ENCODE results near the gene PDHA2. TPM values are rescaled to one million over a fixed set of nuclear protein-coding genes. Genes with fewer than 3 reads are reported as not detected.

The PDHA2 gene
- total RNA-seq, 2 experiments from 2014 or later, result not detected

DNA sequence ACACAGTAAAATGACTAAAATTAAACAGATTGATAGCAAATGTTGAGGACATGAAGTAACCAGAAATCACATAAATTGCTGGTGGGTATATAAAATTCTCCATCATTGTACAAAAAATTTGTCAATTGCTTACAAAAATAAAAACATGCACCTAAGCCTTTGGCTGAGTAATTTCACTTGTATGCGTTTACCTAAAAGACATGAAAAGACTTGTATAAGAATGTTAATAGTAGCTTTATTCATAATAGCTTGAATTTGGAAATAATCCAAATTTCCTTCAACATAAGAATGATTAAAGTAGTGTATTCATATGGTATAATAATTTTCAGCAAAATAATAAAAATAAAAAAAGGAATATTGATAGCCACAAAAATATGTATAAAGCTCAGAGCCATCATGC lies 37.7 kb downstream of the PDHA2 start:
- no peak for DNase-seq
- no peaks in the 10 kb centered on the region for H3K36me3 Mint-ChIP-seq
- no peaks in the 10 kb centered on the region for H3K27me3 Mint-ChIP-seq
- no peak overlapping the region for H3K4me3 Mint-ChIP-seq
- no peak overlapping the region for H3K27ac Mint-ChIP-seq
- H3K9me3 Mint-ChIP-seq, result peaks cover 3% of the 10 kb centered on the region
- no peaks in the 10 kb centered on the region for H3K4me1 Mint-ChIP-seq

DNA sequence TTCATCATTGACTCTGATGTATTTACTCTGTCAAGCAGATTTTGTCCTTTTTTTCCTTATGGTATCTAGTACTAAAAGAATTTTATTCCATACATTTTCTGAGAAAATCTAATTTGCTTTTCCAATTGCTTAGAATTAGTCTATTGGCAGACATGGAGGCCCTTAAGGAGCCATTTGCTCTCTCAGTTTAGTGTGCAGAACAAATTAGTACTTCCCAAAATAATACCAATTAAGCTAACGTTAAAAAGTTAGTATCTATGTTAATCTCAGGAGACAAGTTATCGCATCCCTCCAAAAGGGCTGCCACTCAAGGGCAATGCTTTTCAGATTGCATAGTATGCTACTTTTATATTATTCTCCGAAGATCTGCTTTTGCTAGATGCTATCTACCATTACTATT lies 47.7 kb downstream of the PDHA2 start:
- H3K27me3 Mint-ChIP-seq, result peaks cover 6% of the 10 kb centered on the region
- H3K4me1 Mint-ChIP-seq, result no peaks in the 10 kb centered on the region
- H3K4me3 Mint-ChIP-seq, result no peak overlapping the region
- no peak for DNase-seq
- no peaks in the 10 kb centered on the region for H3K36me3 Mint-ChIP-seq
- H3K9me3 Mint-ChIP-seq, result peaks cover 8% of the 10 kb centered on the region
- H3K27ac Mint-ChIP-seq, result no peak overlapping the region

DNA sequence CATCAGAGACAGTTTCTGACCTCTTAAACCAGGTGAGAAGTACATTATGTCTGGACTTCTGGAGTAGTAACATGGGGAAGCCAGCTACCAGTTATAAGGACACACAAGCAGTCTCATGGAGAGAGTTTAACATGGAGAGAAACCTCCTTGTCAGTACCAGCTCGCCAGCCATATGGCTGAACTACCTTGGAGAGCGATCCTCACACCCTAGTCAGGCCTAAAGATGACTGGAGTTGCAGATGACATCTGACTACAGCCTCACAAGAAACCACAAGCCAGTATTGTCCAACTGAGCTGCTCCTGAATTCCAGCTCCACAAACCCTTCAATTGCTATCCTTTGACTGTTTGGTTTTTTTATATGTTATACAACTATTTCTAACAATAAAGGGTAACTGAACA lies 49.8 kb downstream of the PDHA2 start:
- H3K36me3 Mint-ChIP-seq, result no peaks in the 10 kb centered on the region
- H3K27ac Mint-ChIP-seq, result no peak overlapping the region
- H3K27me3 Mint-ChIP-seq, result peaks cover 7% of the 10 kb centered on the region
- H3K4me1 Mint-ChIP-seq, result no peaks in the 10 kb centered on the region
- peaks cover 2% of the 10 kb centered on the region for H3K9me3 Mint-ChIP-seq
- no peak for DNase-seq
- no peak overlapping the region for H3K4me3 Mint-ChIP-seq

All from activated naive CD8-positive, alpha-beta T cell treated with anti-CD3 and anti-CD28 coated beads for 36 hours (primary cell).